A673 (cell line): Measurements from ENCODE around the gene CDK5RAP1.

Experiments used
- CTCF ChIP-seq: fragments of 300-800, 200-600 bp; sonication (generic); conservative IDR thresholded peaks from 2 replicates; pipeline ENCODE4 v1.5.1; 2017; ENCODE audit warnings: low read depth, mild to moderate bottlenecking, antibody characterized with exemption, low read length, moderate library complexity, mixed read lengths
- EZH2 ChIP-seq: fragments of 200-600 bp; sonication (generic); IDR thresholded peaks from 2 replicates; pipeline ENCODE4 v1.6.1; 2017; ENCODE audit warnings: borderline replicate concordance, low read depth, mild to moderate bottlenecking, mixed read lengths, antibody characterized with exemption, low read length; ENCODE audit not compliant: poor library complexity, severe bottlenecking

- TF ChIP-seq CTCF (no peak), EZH2 (no peak)
Measured at GRCh38 chr20:33359399-33360261, 41.7 kb downstream of the CDK5RAP1 start.
